Neutrophil (primary cell): ENCODE data around the gene PERCC1.

Experiments used
- H3K27ac ChIP-seq: fragments of 200-600 bp; sonication (generic); 2 replicates; pipeline ENCODE4 v1.5.1; 2016; ENCODE audit warnings: mild to moderate bottlenecking, moderate library complexity
- H3K27me3 ChIP-seq: fragments of 200-600 bp; sonication (generic); 2 replicates; pipeline ENCODE4 v1.6.0; 2016; ENCODE audit warnings: mild to moderate bottlenecking
- H3K36me3 ChIP-seq: fragments of 200-600 bp; sonication (generic); 2 replicates; pipeline ENCODE4 v1.5.1; 2017
- H3K4me1 ChIP-seq, 2 experiments: fragments of 200-600 bp in 1 of 2; sonication (generic) in 1 of 2; 1 replicate in 1 of 2; 2 replicates in 1 of 2; pipeline versions ENCODE4 v1.5.1 to v1.6.1; 2013 to 2016; ENCODE audit warnings: low read depth in 1 of 2, low read length in 1 of 2, mild to moderate bottlenecking in 1 of 2, moderate library complexity in 1 of 2; ENCODE audit not compliant: control insufficient read depth in 1 of 2, insufficient read depth in 1 of 2
- H3K4me3 ChIP-seq, 2 experiments: fragments of 200-600 bp in 1 of 2; sonication (generic) in 1 of 2; 1 replicate in 1 of 2; 2 replicates in 1 of 2; pipeline ENCODE4 v1.5.1; 2013 to 2016; ENCODE audit warnings: low read depth in 1 of 2, low read length in 1 of 2, mild to moderate bottlenecking in 1 of 2, moderate library complexity in 1 of 2
- H3K9me3 ChIP-seq: fragments of 200-600 bp; sonication (generic); 2 replicates; pipeline ENCODE4 v1.5.1; 2016
- CTCF ChIP-seq: fragments of 200-600 bp; sonication (generic); IDR thresholded peaks from 2 replicates; pipeline ENCODE4 v1.5.1; 2016; ENCODE audit warnings: antibody characterized with exemption

PERCC1 gene

GRCh38 chr16:1389762-1390161, 41.1 kb upstream of the PERCC1 start:
- Histone ChIP-seq H3K36me3 (peaks cover 100% of the 10 kb centered on the region), H3K27ac (no peak overlapping the region)

GRCh38 chr16:1390239-1390779, 40.6 kb upstream of the PERCC1 start:
- Histone ChIP-seq H3K4me1 (no peaks in the 10 kb centered on the region), H3K4me3 (no peak overlapping the region), H3K27me3 (no peaks in the 10 kb centered on the region), H3K36me3 (peaks cover 100% of the 10 kb centered on the region), H3K27ac (no peak overlapping the region), H3K9me3 (no peaks in the 10 kb centered on the region)
- TF ChIP-seq CTCF, result no peak

More at GRCh38 chr16:1389762-1390161, 41.1 kb upstream of the PERCC1 start:
- Histone ChIP-seq H3K4me3 (no peak overlapping the region), H3K9me3 (no peaks in the 10 kb centered on the region), H3K27me3 (no peaks in the 10 kb centered on the region), H3K4me1 (no peaks in the 10 kb centered on the region)
- no peak for TF ChIP-seq CTCF

GRCh38 chr16:1392826-1393225, 38.1 kb upstream of the PERCC1 start:
- no peaks in the 10 kb centered on the region for H3K9me3 ChIP-seq
- H3K27me3 ChIP-seq, result no peaks in the 10 kb centered on the region
- no peak for TF ChIP-seq CTCF
- no peak overlapping the region for H3K4me3 ChIP-seq
- no peaks in the 10 kb centered on the region for H3K4me1 ChIP-seq
- no peak overlapping the region for H3K27ac ChIP-seq
- peaks cover 99% of the 10 kb centered on the region for H3K36me3 ChIP-seq

- H3K4me3 ChIP-seq, result no peak overlapping the region
- TF ChIP-seq CTCF, result no peak
- H3K9me3 ChIP-seq, result no peaks in the 10 kb centered on the region
- H3K27ac ChIP-seq, result no peak overlapping the region
- no peaks in the 10 kb centered on the region for H3K27me3 ChIP-seq
- H3K36me3 ChIP-seq, result peaks cover 99% of the 10 kb centered on the region
- H3K4me1 ChIP-seq, result no peaks in the 10 kb centered on the region
Observed at GRCh38 chr16:1393613-1394176, 37.2 kb upstream of the PERCC1 start.

- H3K27me3 ChIP-seq, result no peaks in the 10 kb centered on the region
- no peak overlapping the region for H3K27ac ChIP-seq
- H3K9me3 ChIP-seq, result no peaks in the 10 kb centered on the region
- peaks cover 99% of the 10 kb centered on the region for H3K36me3 ChIP-seq
- H3K4me1 ChIP-seq, result no peaks in the 10 kb centered on the region
- TF ChIP-seq CTCF, result no peak
- no peak overlapping the region for H3K4me3 ChIP-seq
Observed at GRCh38 chr16:1394367-1394951, 36.4 kb upstream of the PERCC1 start.
